ENCODE measurements around the gene RELB.

RELB gene

DNA sequence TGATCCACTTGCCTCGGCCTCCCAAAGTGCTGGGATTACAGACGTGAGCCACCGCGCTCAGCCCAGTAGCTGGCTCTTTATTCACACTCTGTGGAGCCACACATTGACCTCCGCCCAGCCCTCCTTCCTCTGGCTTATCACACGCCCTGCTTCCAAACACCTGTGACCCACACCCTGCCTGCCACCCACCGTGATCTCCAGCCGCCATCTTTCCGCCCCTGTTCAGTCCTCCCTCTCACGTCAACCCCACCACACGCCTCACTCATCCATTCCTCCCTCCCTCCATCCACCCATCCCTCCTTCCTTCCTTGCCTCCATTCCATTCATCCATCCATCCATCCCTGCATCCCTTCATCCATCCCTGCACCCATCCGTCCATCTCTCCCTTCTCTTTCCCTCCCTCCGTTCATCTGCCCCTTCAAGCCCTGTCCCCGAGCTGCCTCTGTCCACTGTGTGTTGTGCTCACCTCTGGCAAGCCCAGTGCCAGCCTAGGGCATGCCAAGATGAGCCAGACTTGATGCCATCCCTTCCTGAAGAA is 57.4 kb downstream of the RELB start:
- no peak for FAIRE-seq
- DNase-seq (ENCODE audit: low spot score): no peak

DNA sequence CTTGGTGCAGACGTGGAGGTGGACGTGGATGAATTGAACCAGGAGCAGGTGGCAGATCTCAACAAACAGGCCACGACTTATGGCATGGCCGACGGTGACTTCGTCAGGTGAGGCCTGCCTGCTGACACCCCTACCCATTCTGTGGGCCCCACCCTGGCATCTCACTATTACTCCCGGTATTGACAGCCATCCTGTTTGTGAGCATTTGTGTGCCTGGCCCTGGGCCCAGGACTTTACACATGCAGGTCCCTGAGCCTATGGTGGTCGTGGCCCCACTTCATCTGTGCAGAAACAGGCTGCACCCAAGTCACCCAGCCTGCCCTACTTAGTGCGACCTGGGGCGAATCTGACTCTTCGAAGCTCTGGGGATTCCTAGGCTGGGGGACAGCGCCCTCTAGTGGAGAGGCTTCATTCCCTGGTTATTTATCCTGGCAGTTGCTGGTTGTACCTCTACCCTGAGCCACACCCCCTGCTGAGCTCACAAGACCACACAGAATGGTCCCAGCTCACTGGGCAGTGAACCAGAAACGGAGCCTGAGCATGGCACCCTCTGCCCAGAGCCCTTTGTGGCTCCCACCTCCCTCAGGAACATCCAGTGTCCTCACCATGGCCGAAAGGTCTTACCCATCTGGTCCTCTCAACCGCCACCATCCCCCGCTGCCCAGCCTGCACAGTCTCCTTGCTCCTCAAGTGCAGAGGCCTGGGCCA is 58.1 kb downstream of the RELB start:
- FAIRE-seq: no peak

DNA sequence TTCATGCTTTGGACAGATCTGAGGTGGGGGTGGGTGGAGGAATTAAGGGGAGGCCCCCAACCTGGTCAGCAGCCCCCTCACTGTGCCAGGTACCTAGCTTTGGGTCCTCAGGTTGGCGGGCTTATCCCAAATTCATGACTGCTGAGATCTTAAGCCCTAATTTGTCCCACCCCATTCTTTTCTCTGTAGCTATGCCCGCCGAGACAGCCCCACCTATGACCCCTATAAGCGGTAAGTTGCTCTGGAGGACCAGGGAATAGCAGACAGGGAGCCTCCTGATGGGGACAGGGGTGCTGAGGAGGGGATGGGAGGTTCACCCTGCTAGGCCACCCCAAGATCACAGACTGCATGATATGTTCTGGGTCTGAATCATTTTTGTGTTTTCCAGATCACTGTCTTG is 60.7 kb downstream of the RELB start:
- DNase-seq (ENCODE audit: low spot score) (no peak), FAIRE-seq (no peak)

More for the DNA sequence above, 58.1 kb downstream of the RELB start:
- peak; percentile 54 for DNase-seq (ENCODE audit: low spot score)

DNA sequence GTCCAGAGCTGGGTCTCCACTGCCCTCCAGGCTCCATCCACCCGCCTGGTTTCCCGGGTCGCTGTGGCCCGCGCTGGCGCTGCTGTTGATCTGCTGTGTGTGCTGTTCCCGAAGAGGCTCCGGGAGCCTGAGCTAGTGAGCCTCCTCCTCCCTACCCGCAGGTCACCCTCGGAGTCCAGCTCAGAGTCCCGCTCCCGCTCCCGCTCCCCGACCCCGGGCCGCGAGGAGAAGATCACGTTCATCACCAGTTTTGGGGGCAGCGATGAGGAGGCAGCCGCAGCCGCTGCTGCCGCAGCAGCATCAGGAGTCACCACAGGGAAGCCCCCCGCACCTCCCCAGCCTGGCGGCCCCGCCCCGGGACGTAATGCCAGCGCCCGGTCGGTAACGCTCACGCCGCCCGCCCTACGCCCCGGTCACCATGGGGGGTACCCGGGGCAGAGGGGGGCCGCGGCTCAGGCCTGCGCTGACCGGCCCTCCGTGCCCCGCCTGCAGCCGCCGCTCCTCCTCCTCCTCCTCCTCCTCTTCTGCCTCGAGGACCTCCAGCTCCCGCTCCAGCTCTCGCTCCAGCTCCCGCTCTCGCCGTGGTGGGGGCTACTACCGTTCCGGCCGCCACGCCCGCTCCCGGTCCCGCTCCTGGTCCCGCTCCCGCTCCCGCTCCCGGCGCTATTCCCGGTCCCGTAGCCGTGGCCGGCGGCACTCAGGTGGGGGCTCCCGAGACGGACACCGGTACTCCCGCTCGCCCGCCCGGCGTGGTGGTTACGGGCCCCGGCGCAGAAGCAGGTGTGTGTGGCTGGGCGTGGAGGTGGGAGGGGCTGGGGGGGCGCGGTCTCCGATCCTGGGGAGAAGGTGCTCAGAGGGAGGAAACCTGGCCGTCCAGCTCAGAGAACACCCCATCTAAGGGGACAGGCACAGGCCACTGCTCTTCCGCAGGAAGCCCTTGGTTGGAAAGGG is 62.9 kb downstream of the RELB start:
- FAIRE-seq (no peak), DNase-seq (ENCODE audit: low spot score) (no peak)

DNA sequence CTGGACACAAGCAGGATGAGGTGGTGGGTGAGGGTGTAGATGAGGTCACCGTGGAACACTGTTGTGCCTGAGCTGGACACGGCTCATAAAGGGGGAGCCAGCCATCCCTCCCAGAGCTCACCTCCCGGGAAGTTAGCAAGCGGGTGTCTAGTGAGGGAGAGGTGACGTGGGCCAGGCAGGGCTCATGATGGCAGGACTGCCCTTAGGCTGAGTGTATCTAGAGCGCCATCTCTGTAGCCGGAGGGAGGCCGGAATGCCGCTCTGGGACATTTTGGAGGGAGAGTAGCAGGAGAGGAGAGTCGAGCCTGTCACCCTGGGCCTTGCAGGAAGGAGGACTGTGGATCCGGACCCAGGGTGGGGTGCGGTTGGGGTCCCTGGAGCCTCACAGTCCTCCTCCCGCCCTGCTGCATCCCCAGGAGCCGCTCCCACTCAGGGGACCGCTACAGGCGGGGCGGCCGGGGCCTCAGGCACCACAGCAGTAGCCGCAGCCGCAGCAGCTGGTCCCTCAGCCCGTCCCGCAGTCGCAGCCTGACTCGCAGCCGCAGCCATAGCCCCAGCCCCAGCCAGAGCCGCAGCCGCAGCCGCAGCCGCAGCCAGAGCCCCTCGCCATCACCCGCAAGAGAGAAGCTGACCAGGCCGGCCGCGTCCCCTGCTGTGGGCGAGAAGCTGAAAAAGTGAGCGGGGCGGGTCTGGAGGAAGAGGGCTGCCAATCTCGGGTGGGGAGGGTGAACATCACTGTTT is 65.8 kb downstream of the RELB start:
- FAIRE-seq: no peak
- DNase-seq (ENCODE audit: low spot score): no peak

DNA sequence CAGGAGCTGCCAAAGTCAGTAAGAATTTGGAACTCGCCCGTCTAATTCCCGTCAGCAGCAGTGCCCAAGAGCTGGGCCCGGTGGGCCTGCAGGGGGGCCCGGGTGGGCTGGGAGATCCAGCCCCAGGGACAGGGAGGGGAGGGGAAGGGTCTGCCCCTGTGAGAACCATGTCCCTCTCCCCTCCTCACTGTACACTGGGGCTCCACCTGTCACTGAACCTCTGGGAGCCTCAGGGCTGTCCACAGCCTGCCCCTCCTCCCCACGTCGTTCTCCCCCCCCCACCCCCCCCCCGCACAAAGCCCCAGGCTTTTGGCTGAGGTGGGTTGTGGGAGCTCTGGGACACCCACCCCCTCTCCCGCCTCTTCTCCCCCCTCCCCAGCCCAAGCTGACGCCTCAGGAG is 66.8 kb downstream of the RELB start:
- FAIRE-seq (no peak), DNase-seq (ENCODE audit: low spot score) (no peak)

DNA sequence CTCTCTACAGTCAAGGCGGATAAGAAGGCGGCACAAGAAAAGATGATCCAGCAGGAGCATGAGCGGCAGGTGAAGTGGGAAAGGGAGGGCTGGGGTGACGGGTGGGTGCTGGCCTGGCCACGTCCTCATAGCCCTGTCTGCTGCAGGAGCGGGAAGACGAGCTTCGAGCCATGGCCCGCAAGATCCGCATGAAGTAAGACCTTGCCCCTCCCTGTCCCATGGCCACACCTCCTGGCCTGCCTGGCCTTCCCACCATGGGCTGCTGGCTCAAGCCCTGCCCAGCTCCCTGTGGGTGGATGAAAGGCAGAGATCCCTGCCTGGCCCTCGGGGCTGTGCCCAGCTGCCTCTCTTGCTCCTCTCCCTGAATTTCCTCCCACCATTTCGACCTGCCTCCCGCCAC is 67.8 kb downstream of the RELB start:
- FAIRE-seq (no peak), DNase-seq (ENCODE audit: low spot score) (no peak)

DNA sequence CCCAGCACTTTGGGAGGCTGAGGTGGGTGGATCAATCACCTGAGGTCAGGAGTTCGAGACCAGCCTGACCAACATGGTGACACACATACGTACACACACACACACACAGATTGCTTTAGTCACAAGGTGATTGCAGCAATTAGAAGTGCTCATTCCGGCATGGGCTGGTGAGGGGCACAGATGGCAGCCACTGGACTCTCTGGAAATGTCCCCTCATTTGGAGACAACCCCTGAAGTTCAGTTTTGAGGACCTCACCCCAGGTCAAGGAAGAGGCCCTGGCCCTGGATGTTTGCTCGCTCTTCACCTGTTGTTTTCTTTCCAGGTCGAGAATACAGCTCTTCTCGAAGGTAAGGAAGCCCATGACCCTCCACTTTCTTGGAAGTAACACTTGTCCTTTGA is 69.0 kb downstream of the RELB start:
- no peak for FAIRE-seq
- no peak for DNase-seq (ENCODE audit: low spot score)

DNA sequence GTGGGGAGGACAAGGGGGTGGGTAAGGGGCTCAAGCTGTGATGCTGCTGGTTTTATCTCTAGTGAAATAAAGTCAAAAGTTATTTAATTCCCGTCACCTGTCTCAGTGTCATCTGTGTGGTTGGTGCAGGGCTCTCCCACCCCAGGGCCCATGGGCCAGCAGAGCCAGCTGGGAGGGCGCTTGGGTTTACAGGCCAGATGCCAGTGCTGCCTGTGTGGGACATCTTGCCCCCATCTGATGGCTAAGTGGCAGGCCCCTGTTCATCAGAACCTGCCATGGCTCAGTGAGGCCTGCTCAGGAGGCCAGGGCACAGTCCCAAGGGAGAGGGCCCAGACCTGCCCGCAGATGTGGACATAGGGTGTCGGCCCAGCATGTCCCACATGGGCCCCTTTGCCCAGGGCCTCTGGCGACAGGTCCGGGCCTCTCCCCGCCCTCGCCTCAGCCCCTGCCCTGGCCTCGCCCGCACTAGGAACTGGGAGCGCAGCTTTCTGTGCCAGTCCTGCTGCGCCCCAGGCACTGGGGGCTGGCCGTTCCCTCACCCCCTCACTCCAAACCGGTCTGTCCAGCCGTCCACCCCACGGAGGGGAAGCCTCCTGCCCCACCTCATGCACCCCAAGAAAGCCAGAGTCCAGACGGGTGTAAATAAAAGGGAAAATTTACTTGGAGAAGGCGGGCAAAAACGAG is 69.7 kb downstream of the RELB start:
- FAIRE-seq (no peak), DNase-seq (ENCODE audit: low spot score) (no peak)

DNA sequence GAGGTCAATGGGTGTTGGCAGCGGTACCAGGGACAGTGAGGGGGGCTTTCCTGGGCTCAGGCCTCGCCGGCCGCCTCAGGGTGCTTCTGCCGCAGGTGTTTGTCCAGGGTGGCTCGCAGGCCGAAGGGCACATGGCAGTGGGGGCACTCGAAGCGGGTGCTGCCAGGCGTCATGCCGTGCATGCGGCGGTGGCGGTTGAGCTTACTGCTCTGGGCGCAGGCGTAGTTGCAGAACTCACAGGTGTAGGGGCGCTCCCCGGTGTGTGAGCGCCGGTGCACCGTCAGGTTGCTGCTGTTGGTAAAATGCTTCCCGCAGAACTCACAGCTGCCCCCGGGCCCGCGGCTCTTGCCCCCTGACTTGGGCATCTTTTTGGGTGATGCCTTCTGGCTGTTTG is 70.3 kb downstream of the RELB start:
- no peak for FAIRE-seq

DNA sequence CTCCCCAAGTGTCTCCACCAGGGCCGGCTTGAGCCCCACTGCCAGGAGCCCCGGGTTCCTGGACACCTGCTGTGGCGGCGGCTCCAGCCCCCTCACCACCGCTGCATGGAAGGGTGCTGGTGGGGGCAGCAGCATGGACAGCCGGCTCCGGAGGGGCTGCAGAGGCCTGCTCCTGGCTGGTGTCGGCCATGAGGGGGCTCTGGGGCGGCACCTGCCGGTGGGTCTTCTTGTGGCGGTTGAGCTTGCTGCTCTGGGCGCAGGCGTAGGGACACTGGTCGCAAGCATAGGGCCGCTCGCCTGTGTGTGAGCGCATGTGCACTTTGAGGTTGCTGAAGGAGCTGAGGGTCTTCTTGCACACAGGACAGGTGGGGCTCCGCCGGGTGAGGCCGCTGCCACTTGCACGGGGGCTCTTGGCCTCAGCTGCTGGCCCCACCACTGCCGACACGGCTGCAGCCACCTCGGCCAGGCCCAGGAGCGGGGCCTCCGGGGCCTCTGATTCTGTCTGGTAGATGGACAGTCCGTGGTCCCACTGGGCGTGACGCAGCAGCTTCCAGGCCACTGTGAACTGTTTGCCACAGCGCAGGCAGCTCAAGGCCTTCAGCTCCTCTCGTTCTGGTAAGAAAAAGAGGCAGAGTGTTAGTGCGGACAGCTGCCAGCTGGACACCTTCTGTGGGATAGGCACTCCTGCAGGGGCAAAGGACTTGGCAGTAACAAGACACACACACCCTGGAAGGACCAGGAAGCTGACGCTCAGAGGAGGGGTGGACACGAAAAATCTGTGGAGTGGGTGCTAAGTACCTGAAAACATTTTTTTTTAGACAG is 70.9 kb downstream of the RELB start:
- no peak for FAIRE-seq

More for the DNA sequence above, 70.3 kb downstream of the RELB start:
- DNase-seq (ENCODE audit: low spot score): no peak

DNA sequence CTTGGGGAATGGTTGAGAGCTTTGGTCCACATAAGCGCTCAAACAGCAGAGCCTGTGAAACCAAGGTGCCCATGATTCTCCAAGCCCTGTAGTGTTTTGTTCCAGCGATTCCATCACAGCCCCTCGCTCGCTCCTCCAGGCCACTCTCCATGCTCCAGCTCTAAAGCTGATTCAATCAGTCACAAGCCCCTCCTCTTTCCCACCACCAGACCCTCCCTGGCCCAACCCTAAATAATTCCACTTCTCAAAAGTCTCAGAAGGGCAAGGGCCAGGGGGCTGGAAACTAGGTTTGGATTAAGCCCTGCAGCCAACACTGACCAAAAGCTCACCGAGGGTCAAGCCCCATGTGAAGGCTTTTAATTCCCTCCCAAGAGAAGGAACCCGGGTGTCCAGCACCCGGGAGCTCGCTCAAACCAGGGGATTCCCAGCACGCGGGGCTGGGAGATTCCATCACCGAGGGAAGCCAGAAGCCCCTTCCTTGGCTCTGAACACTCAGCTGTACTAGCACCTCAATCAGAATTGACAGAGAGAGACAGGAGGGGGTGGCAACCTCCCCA is 73.6 kb downstream of the RELB start:
- DNase-seq (ENCODE audit: low spot score) (no peak), FAIRE-seq (no peak)

More for the DNA sequence above, 70.9 kb downstream of the RELB start:
- no peak for DNase-seq (ENCODE audit: low spot score)

DNA sequence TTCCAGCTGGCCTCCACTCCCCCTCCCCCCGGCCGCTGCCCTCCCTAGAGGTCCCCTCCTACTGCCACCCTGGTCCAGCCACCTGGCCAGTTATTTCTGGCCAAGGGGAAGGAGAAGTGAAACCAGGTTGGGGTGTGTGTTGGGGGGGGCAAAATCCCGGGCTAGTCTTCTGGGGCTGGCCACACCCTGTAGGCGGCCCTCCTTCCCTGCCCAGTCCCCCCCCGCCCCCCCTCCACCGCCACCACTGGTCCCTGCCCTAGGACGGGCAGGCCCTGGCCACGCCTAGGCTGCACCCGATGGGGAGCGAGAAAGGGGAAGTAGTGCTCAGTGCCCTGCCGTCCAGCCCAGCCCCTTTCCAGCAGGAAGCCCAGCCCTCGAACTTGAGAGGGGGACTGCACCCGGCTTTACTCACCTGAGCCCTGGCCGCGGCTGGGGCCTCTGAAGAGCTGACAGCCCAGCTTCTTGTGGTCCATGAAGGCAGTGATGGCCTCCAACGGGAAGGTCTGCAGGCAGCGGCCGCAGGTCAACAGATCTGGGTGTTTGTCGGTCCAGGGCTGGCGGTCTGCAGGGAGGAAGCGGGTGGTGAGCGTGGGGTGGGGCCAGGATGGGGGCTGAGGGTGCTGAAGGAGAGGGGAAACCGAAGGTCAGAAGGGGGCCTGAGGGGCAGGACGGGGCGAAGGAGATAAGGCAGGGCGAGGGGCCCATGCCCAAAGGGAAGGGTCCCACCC is 74.2 kb downstream of the RELB start:
- FAIRE-seq: no peak
- DNase-seq (ENCODE audit: low spot score): peak; percentile 63

DNA sequence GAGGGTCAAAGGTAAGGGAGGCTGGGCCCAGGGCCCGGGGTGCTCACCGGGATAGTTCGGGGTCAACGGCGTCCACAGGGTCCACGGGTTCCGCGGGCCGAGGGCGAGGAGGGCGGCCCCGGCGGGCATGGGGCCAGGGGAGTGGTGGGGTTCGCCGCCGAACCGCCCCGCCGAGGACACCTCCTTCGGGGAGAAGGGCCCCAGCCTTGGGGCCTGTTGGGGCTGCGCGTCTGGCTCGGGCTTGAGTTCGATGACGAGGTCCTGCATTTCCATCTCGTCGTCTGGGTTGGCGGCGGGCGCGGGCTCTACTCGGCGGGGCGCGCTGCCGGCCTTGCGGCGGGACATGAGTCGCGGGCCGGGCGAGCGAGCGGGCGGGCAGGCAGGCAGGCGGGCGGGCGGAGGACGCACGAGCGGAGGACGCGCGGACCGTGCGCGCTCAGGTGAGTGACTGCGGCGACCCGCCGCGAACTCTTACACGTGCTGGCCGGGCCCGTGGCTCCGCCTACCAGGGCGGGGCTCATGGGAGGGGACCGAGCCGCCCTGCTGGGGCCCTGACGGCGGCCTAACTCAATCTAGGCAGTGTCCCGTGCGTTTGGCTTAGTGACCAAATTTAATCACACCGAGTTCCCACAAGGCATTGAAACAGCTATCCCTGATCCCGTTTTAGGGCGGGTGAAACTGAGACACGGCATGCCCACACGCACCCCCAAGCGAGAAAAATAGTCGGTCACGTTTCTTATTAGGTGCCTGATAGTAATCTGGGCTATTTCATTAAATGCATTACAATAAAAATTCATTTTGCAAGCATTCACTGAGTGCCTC is 75.0 kb downstream of the RELB start, which contains the start of gene ZNF296:
ZNF296 (minus strand) TSS at position 450 of the 822 bp plus-strand sequence; CDS start at position 345, 105 bp downstream.
- peak; percentile 47 for DNase-seq (ENCODE audit: low spot score)
- no peak for FAIRE-seq

DNA sequence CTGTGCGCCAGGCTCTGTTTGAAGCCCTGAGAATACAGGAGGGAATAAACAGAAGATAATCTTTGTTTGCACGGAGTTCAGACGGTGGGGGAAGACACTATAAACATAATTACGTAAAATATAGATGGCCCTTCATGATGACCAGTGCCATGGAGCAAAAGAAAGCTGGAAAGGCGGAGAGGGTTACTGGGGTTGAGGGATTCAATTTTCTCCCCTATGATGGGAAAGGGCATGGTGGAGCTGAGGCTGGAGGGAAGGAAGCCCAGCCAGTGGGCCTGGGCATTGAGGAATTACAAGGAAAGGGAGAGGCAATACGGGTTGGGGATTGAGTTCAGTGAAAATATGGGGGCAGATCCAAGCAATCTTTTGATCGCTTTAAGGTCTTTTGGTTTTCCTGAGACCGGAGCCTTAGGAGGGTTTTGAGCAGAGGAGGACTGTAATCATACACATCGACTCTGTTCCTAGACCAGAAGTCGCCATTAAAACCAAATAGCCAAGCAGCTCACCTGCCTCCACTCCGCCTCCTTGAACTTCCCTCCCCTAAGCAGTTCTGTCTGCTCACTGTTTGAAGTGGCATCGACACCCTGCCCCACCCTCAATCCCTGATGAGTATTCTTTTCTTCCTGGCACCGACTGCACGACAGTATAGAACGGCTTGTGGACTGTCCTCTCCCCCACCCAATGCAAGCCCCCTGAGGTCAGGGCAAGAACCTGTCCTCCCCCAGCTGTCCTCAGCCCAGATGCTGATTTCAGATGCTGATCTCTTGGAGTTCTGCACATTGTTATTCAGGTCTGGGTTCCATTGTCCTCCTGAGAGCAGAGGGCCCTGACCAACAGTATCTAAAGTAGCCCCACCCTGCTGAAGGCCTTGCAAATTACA is 75.8 kb downstream of the RELB start:
- DNase-seq (ENCODE audit: low spot score): no peak
- no peak for FAIRE-seq

DNA sequence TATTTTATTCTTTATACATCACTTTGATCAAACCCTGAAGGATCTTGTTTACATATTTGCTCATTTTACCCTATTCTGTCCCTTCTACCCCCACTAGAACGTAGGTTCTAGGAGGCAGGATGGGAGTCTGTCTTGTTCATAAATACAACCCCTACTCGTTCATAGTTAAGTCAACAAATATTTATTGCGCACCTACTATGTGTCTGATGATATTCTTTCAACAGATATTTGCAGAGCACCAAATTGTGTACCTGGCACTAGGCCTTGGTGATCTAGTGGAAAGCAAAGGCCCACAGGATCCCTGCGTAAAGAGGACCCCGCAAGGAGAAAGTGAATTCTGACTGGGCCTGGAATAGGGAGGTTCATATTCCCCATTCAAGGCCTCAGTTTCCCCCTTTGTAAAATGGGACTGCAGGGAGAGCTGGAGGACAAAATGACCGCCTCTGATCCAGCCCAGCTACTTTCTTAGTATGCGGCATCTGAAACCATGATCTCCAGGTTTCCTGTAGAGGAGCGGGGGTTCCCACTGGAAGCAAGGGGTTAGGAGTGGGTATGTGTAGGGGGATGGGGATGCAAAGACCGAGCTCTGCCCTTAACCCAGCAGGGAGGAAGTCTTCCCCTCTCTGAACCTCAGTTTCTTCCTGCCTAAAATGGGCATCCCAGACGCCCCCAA is 77.3 kb downstream of the RELB start:
- DNase-seq (ENCODE audit: low spot score): no peak
- FAIRE-seq: no peak
